HCT116 (cell line): ENCODE measurements around the gene DOCK7.

ENCODE experiments used
- ATF3 ChIP-seq: IDR thresholded peaks from 2 replicates; pipeline ENCODE4 v1.6.1; 2012
- CTCF ChIP-seq, 3 experiments: fragments of 200-600 bp in 1 of 3; sonication (generic) in 1 of 3; IDR thresholded peaks in 2 of 3; conservative IDR thresholded peaks in 1 of 3; 2 replicates each; pipeline ENCODE4 v1.5.1; 2012 to 2017; ENCODE audit warnings: low read depth in 2 of 3, low read length in 2 of 3, antibody characterized with exemption in 1 of 3, borderline replicate concordance in 1 of 3, control low read depth in 1 of 3, mild to moderate bottlenecking in 1 of 3, mixed read lengths in 1 of 3, mixed run types in 1 of 3, moderate library complexity in 1 of 3; ENCODE audit not compliant: insufficient read depth in 1 of 3

GRCh38 chr1:62588000-62588399 is 100.2 kb downstream of the DOCK7 start:
- TF ChIP-seq CTCF (IDR thresholded peaks at IDR 0.05 in 2 of 3, conservative IDR thresholded peaks at IDR 0.05 in 1 of 3; ENCODE audit: borderline replicate concordance in 1 of 3, insufficient read depth in 1 of 3, low read depth in 2 of 3, low read length in 2 of 3) (no peak), ATF3 (no peak)
